HUDEP-2 (cell line): ENCODE results near the gene TMEM196.
A peak's percentile ranks its signal among the peaks of the same experiment; 100 is the strongest.
"Not testable (repeated sequence)": the region's sequence is repeated elsewhere in the genome, so short reads cannot be mapped to it uniquely, and the experiment has no call there.

Source experiments
- DNase-seq, 76 experiments: peaks; one replicate each; lab custom pipeline; 2025; ENCODE audit not compliant: unreplicated experiment in 76 of 76; lab: John Stamatoyannopoulos, UW

Gene TMEM196

GRCh38 chr7:19708397-19709248, 64.8 kb downstream of the TMEM196 start, which contains the start of gene POLR1F:
POLR1F (minus strand) TSS chr7:19709037; CDS start chr7:19709016, 21 bp downstream.
- DNase-seq, result peak in 74 of 76 experiments; percentile 39 to 98 (median 88)

DNA sequence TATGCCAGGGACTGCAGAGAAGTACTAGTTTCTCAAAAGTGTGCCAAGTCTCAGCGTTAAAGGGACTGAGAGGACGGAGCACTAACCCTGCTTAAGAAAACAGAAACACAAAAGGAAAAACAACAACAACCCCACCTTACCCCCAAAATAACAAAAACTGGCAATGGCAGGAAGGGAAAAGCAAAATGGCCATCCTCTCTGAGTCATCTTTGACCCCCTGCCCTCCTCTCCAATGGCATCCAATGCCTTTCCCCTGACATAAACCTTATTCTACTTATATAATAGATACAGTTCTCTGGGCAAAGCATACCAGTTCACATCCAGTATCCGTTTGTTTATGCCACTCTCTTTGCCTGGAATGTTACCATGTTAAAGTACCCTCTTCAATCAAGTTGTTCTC, 66.2 kb downstream of the TMEM196 start:
- DNase-seq, result peak in 1 of 76 experiments; percentile 4

DNA sequence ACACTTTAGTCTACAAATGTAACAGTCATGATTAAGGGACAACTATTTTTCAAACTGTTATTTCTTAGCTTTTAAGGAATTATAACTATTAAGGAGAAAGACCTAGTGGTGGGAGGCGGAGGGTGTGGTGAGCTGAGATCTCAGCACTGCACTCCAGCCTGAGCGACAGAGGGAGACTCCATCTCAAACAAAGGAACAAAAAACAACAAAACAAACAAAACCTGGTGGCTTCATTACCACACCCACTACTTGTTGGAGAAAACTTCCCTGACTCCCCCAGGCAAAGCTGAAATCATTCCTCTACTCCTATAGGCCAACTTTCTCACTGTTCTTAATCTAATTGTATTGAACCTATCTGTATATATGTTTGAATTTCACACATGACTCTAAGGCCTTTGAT, 67.8 kb downstream of the TMEM196 start:
- DNase-seq, result no peak

DNA sequence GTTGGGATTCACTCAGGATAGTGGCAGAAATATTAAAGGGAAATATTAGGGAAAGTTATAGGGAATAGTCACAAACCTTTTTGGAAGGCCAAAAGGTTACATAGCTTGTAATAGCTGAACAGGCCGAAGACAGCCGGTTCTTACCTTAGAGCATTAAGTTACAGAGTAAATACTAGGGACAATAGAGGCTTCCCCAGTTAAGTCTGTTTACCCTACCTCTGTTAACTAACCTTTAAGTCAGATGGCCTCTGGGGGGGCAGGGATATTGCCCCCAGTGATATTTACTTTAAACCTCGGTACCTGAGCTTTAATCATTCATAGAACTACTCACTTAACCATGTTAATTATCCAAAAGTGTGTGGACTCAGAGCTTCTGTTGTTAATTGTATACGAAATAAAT, 71.9 kb downstream of the TMEM196 start:
- no peak for DNase-seq

DNA sequence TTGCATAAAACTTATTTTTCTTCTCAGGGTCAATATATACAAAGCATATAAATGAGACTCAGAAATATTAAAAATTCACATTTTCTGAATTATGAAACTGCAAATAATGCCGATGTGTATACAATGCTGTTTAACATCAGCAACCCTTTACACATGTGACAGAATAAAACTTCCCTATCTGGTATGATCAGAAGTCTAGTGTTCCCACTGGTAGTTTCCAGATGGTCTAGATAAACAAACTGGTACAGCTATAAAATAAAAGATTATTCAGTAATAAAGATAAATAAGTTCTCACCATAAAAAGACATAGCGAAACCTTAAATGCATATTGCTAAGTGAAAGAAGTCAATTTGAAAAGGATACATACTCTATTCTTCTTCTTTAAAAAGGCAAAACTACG, 72.5 kb downstream of the TMEM196 start:
- DNase-seq, result no peak

- DNase-seq, result no peak
These were observed 75.1 kb downstream of the TMEM196 start for GRCh38 chr7:19698331-19698730.

GRCh38 chr7:19696926-19697325, 76.5 kb downstream of the TMEM196 start:
- DNase-seq, result no peak

DNA sequence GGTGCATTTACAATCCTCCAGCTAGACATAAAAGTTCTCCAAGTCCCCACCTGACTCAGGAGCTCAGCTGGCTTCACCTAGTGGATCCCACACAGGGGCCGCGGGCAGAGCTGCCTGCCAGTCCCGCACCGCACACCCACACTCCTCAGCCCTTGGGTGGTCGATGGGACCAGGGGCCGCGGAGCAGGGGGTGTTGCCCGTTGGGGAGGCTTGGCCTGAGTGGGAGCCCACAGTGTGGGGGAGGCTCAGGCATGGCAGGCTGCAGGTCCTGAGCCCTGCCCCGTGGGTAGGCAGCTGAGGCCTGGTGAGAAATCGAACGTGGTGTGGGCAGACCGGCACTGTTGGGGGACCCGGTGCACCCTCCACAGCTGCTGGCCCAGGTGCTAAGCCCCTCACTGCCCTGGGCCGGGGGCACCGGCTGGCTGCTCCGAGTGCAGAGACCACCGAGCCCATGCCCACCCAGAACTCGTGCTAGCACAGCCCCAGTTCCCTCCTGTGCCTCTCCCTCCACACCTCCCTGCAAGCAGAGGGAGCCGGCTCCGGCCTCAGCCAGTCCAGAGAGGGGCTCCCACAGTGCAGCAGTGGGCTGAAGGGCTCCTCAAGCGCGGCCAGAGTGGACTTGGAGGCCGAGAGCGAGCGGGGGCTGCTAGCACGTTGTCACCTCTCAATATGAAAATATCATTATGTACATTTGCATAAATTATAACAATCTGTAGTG, 81.1 kb downstream of the TMEM196 start:
- DNase-seq, result no peak

DNA sequence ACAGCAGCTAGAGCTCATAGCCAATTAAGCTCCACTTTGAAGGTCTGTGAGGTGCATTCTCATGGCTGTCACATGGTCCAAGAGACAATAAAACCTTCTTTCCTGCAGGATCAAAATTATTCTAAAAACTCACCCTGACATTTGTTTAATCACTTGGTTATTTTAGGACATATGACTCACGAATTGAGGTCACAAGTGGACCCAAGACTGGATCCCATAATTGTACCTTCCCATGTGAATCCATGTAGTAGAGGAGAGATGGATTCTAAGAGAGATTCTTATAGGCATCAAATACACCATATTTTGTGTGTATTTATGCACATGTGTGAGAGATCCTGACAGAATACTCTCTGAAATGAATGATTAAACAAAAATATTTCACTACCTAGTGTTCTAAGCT, 82.7 kb downstream of the TMEM196 start:
- no peak for DNase-seq

DNA sequence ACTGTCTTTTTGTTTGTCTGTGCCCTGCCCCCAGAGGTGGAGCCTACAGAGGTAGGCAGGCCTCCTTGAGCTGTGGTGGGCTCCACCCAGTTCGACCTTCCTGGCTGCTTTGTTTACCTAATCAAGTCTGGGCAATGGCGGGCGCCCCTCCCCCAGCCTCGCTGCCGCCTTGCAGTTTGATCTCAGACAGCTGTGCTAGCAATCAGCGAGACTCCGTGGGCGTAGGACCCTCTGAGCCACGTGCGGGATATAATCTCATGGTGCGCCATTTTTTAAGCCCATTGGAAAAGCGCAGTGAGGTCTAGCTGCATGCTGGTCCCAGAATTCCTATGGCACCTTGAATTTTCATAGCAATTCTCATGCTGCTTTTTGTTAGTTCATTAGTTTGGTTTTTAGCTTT, 84.3 kb downstream of the TMEM196 start:
- not testable (repeated sequence) for DNase-seq

GRCh38 chr7:19681596-19681995, 91.8 kb downstream of the TMEM196 start:
- DNase-seq, result no peak

DNA sequence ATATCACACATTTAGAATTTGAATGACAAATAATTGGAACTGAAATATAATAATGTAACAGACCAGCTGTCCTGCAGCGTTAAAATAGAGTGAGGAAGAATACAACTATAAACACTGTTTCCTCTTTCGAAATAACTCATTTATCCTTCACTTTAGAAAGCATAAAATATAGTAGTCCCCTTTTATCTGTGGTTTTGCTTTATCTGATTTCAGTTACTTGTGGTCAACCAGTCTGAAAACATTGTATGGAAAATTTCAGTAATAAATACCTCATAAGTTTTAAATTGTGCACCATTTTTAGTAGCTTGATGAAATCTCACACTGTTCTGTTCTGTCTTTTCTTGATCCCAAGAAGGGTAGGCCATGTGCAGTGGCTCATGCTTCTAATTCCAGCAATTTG, 96.2 kb downstream of the TMEM196 start:
- peak in 14 of 76 experiments; percentile 1 to 59 (median 16) for DNase-seq

DNA sequence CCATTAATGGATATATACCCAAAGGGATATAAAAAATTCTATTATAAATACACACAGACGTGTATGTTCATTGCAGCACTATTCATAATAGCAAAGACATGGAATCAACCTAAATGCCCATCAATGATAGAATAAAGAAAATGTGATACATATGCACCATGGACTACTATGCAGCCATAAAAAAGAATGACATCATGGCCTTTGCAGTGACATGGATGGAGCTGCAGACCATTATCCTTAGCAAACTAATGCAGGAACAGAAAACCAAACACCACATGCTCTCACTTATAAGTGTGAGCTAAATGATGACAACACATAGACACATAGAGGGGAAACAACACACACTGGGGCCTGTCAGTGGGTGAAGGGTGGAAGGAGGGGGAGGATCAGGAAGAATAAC, 97.6 kb downstream of the TMEM196 start:
- no peak for DNase-seq

DNA sequence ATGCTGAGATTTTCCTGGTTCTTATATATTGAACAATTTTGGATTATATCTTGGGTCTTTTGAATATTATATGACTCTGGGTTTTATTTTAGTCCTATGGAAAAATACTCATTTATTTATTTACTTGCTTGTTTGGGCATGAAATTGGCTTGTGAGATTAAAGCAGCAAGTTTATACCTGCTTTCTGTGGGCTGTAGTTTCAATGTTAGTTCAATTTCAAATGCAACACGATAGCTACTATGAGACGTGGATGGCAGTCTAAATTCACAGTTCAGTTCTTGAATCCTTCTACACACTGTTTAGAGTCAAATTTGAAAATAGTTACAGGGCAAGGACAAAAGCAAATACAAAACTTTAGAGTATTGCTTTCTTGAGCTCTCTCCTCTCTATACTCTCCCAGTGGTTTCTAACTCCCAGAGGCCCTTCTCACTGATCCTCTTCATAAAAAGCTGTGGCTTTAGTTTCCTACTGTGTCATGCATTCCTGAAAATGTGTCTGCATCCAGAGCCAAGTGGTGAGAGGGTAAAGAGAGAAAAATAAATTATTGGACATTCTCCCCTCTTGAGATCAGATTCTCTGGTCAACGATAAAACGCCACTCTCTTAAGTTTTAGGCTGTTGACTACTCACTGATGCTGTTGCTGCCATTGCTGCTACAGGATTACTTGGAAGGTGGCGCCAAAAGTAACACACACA, 99.0 kb downstream of the TMEM196 start:
- DNase-seq, result no peak

DNA sequence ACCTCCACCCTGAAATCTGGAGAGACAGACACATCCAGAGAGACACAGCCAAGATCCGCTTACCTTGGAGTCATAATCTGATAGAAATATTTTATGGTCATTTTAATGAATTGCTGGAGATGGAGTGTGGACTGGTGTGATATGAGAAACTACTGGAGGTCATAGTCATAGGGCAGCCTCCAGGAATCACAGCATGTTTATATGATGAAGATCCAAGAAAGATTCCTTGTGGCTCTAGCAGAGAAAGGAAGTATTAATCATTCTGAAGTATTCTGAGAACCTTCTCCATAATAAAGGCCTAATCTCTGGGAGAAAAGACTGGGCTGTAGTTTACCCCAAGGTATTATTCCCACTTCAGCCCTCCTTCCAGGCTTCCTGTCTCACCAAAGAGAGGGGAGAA, 102.6 kb downstream of the TMEM196 start:
- no peak for DNase-seq
